Adrenal gland (tissue), 5 donors: ENCODE data around the gene ADGRL1.
"Not testable (repeated sequence)": the region's sequence is repeated elsewhere in the genome, so short reads cannot be mapped to it uniquely, and the experiment has no call there.

Experiments used
- POLR2A ChIP-seq, 2 donors: fragments of 450-650 bp; IDR thresholded peaks; one replicate each; pipeline ENCODE4 v1.6.1; 2017; ENCODE audit warnings: antibody characterized with exemption in 2 of 2, mild to moderate bottlenecking in 2 of 2, moderate library complexity in 1 of 2
- TF ChIP-seq, protein P1 (sequence below), 6 experiments: fragments of 450-650 bp in 4 of 6; fragments of 200-600 bp in 2 of 6; sonication (generic) in 1 of 6; IDR thresholded peaks; 1 replicate in 5 of 6; 2 replicates in 1 of 6; pipeline versions ENCODE4 v1.5.1 to v1.8.0; 2016 to 2021; ENCODE audit warnings: antibody characterized with exemption in 6 of 6, mild to moderate bottlenecking in 2 of 6, moderate library complexity in 1 of 6
- donor health status: DM: no; HTN: no; CAD: no.

DNA sequence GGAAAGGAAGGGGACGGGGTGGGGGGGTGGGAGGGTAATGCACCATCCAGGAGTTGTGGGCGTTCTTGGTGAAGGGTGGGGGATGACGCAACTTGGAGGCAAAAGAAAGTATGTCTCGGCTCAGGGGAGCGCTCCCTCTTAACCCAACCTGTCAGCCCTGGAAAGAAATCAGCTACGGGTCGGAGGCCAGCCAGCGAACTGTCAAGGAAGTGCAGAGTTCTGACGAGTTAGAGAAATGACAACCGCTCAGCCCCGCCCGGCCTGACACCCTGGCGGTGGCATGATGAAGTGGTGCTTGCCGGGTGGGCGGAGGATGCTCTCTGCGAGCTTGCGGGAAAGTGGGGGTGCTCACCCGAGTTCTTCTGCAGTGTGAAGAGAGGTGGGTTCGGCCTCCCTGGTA, 15.4 kb upstream of the ADGRL1 start:
- TF ChIP-seq, protein P1, sequence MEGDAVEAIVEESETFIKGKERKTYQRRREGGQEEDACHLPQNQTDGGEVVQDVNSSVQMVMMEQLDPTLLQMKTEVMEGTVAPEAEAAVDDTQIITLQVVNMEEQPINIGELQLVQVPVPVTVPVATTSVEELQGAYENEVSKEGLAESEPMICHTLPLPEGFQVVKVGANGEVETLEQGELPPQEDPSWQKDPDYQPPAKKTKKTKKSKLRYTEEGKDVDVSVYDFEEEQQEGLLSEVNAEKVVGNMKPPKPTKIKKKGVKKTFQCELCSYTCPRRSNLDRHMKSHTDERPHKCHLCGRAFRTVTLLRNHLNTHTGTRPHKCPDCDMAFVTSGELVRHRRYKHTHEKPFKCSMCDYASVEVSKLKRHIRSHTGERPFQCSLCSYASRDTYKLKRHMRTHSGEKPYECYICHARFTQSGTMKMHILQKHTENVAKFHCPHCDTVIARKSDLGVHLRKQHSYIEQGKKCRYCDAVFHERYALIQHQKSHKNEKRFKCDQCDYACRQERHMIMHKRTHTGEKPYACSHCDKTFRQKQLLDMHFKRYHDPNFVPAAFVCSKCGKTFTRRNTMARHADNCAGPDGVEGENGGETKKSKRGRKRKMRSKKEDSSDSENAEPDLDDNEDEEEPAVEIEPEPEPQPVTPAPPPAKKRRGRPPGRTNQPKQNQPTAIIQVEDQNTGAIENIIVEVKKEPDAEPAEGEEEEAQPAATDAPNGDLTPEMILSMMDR (IDR thresholded peaks at IDR 0.05), result peak in 1 of 6 experiments; percentile 19
- TF ChIP-seq POLR2A (IDR thresholded peaks at IDR 0.05), result not testable (repeated sequence)
